ENCODE measurements around the gene TP53BP2. TPM values are rescaled to one million over a fixed set of nuclear protein-coding genes. Genes with fewer than 3 reads are reported as not detected.

TP53BP2 gene
- total RNA-seq, 6 experiments from 2014 or later: 21.6 to 30.1 (median 26.4) TPM

DNA sequence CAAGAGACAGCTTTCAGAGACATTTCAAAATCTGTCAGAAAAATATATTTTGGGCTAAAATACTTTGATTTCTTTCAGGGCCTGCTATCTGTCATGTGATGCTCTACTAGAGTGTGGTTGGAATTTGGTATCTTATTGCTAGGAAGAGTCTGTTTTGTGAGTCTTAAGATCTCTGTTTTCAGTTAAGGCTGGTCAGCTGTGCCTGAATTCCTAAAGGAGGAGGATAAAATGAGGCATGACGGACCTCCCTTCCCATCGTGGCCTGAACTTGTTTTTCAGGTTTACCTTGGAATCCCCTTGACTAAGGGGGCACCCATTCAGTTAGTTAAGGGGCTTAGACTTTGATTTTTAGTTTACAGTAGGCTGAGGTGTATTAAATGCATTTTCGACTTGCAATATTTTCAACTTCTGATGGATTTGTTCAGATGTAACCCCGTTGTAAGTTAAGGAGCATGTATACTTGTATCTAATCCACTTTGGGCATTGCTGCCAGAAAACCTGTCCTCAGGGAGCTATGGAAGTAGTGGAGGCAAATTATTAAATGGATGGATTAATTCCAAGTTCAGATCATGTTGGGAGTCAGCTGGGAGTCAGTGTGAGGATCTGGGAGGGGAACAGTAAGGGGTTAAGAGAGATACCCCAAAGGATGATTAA is 115.1 kb downstream of the TP53BP2 start:
- Mint-ChIP-seq H3K36me3 (ENCODE audit: low read depth) (peaks cover 55% of the 10 kb centered on the region), H3K4me1 (ENCODE audit: low read depth) (peaks cover 95% of the 10 kb centered on the region), H3K4me3 (peak overlapping the region; percentile 44), H3K27me3 (ENCODE audit: insufficient read depth) (peaks cover 13% of the 10 kb centered on the region), H3K27ac (peak overlapping the region; percentile 92), H3K9me3 (no peaks in the 10 kb centered on the region)
- DNase-seq: no peak
- TF ChIP-seq, protein P1, sequence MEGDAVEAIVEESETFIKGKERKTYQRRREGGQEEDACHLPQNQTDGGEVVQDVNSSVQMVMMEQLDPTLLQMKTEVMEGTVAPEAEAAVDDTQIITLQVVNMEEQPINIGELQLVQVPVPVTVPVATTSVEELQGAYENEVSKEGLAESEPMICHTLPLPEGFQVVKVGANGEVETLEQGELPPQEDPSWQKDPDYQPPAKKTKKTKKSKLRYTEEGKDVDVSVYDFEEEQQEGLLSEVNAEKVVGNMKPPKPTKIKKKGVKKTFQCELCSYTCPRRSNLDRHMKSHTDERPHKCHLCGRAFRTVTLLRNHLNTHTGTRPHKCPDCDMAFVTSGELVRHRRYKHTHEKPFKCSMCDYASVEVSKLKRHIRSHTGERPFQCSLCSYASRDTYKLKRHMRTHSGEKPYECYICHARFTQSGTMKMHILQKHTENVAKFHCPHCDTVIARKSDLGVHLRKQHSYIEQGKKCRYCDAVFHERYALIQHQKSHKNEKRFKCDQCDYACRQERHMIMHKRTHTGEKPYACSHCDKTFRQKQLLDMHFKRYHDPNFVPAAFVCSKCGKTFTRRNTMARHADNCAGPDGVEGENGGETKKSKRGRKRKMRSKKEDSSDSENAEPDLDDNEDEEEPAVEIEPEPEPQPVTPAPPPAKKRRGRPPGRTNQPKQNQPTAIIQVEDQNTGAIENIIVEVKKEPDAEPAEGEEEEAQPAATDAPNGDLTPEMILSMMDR (IDR thresholded peaks at IDR 0.05): no peak

GRCh38 chr1:223729906-223730305 is 115.8 kb downstream of the TP53BP2 start:
- H3K4me3 Mint-ChIP-seq: peak overlapping the region; percentile 44
- no peak for DNase-seq
- peaks cover 57% of the 10 kb centered on the region for H3K36me3 Mint-ChIP-seq (ENCODE audit: low read depth)
- TF ChIP-seq, protein P1 (IDR thresholded peaks at IDR 0.05): no peak
- no peaks in the 10 kb centered on the region for H3K9me3 Mint-ChIP-seq
- H3K4me1 Mint-ChIP-seq (ENCODE audit: low read depth): peaks cover 100% of the 10 kb centered on the region
- H3K27me3 Mint-ChIP-seq (ENCODE audit: insufficient read depth): peaks cover 14% of the 10 kb centered on the region
- H3K27ac Mint-ChIP-seq: peak overlapping the region; percentile 92

Other genes with a start within 250 kb of the TP53BP2 start
- gene CAPN8, start 180.2 kb downstream of the TP53BP2 start, total RNA-seq (2021; fragmentation: NEBNext Ultra II Directional; extraction: Animal tissue kit (Norgen Biotek cat#: 25700)): not detected
- gene CAPN2, start 133.4 kb downstream of the TP53BP2 start, total RNA-seq (2021; fragmentation: NEBNext Ultra II Directional; extraction: Animal tissue kit (Norgen Biotek cat#: 25700)): 100 to 1,000 TPM; 380 to 424 (median 413) TPM